OCI-LY7 (cell line): Measurements from ENCODE around the gene CRY1. TPM values are rescaled to one million over a fixed set of nuclear protein-coding genes. Genes with fewer than 3 reads are reported as not detected.

Experiments
- BruUV-seq: library from RNA; stranded (reverse); fragments of 400-500 nt; replicated peaks from 2 replicates; lab custom pipeline; 2021; lab: Mats Ljungman, UMichigan
- CTCF ChIA-PET: fragments of 300-600 bp; sonication (Branson Sonifier 250); formaldehyde crosslinking; loops from one replicate; lab custom pipeline; 2022; ENCODE audit warnings: antibody characterized with exemption; ENCODE audit not compliant: unreplicated experiment; lab: Charles Lee
- POLR2A ChIA-PET: fragments of 300-600 bp; sonication (Branson Sonifier 250); formaldehyde crosslinking; loops from one replicate; lab custom pipeline; 2022; ENCODE audit warnings: antibody characterized with exemption; lab: Charles Lee
- DNase-seq: peaks from one replicate; pipeline ENCODE4 v3.0.0-alpha.2; 2015; ENCODE audit warnings: low spot score
- H2AFZ ChIP-seq: fragments of 200-600 bp; sonication (generic), shearing (Covaris generic); 2 replicates; pipeline ENCODE4 v1.6.1; 2014; ENCODE audit warnings: mild to moderate bottlenecking, antibody characterized with exemption, low read length, moderate library complexity
- H3K27ac ChIP-seq: fragments of 200-600 bp; sonication (generic); 2 replicates; pipeline ENCODE4 v1.5.1; 2014; ENCODE audit warnings: mixed run types, low read depth, mild to moderate bottlenecking, moderate library complexity, low read length, inconsistent platforms; ENCODE audit not compliant: poor library complexity, severe bottlenecking
- H3K36me3 ChIP-seq: fragments of 200-600 bp; sonication (generic); 2 replicates; pipeline ENCODE4 v1.6.1; 2014; ENCODE audit warnings: mild to moderate bottlenecking, antibody characterized with exemption, low read length, moderate library complexity, mixed read lengths; ENCODE audit not compliant: insufficient read depth
- H3K4me1 ChIP-seq: fragments of 200-600 bp; sonication (generic); 2 replicates; pipeline ENCODE4 v1.5.1; 2014; ENCODE audit warnings: mild to moderate bottlenecking, low read length; ENCODE audit not compliant: insufficient read depth, poor library complexity, severe bottlenecking
- H3K4me2 ChIP-seq: fragments of 200-600 bp; sonication (generic); 2 replicates; pipeline ENCODE4 v1.6.1; 2014; ENCODE audit warnings: mild to moderate bottlenecking, low read length
- H3K4me3 ChIP-seq: fragments of 200-600 bp; sonication (generic); 2 replicates; pipeline ENCODE4 v1.5.1; 2014; ENCODE audit warnings: mild to moderate bottlenecking, low read depth, low read length; ENCODE audit not compliant: poor library complexity, severe bottlenecking
- H3K79me2 ChIP-seq: fragments of 200-600 bp; sonication (generic); 2 replicates; pipeline ENCODE4 v1.6.1; 2016; ENCODE audit warnings: low read depth, mild to moderate bottlenecking, low read length, moderate library complexity, mixed read lengths; ENCODE audit not compliant: insufficient read depth
- H3K9me2 ChIP-seq: fragments of 200-600 bp; sonication (generic); 2 replicates; pipeline ENCODE4 v1.6.1; 2016; ENCODE audit warnings: mild to moderate bottlenecking, low read length, mixed read lengths; ENCODE audit not compliant: insufficient read depth
- H3K9me3 ChIP-seq: fragments of 200-600 bp; sonication (generic); 2 replicates; pipeline ENCODE4 v1.6.1; 2014; ENCODE audit warnings: mild to moderate bottlenecking, mixed run types, low read length, mixed read lengths
- H4K20me1 ChIP-seq: fragments of 200-600 bp; sonication (generic); 2 replicates; pipeline ENCODE4 v1.6.1; 2014; ENCODE audit warnings: mild to moderate bottlenecking, antibody characterized with exemption, low read length, moderate library complexity, mixed read lengths; ENCODE audit not compliant: insufficient read depth
- EZH2phosphoT487 ChIP-seq: fragments of 200-600 bp; sonication (generic); IDR thresholded peaks from 2 replicates; pipeline ENCODE4 v1.6.1; 2018; ENCODE audit warnings: low read depth, borderline replicate concordance, mild to moderate bottlenecking, mixed run types, antibody characterized with exemption, low read length, moderate library complexity, mixed read lengths
- intact Hi-C: fragments of 100-400 bp; cut with micrococcal nuclease; formaldehyde crosslinking; loops from one replicate; pipeline ENCODE4 v1.10.0; 2022; ENCODE audit not compliant: unreplicated experiment
- total RNA-seq, 2 experiments: library from RNA; depleted of rRNA in 1 of 2; stranded (reverse); fragments of >200 nt in 1 of 2; shearing (Covaris generic) in 1 of 2; gene quantifications; 2 replicates each; pipeline ENCODE4 v1.2.3, GENCODE V29; 2014 to 2022
- TF ChIP-seq, protein P1 (sequence below): fragments of 200-600 bp; sonication (generic); conservative IDR thresholded peaks from 2 replicates; pipeline ENCODE4 v1.5.1; 2014; ENCODE audit warnings: mild to moderate bottlenecking, antibody characterized with exemption, low read length, moderate library complexity, mixed read lengths

The CRY1 gene
- total RNA-seq, 2 experiments from 2014 or later: not detected

DNA sequence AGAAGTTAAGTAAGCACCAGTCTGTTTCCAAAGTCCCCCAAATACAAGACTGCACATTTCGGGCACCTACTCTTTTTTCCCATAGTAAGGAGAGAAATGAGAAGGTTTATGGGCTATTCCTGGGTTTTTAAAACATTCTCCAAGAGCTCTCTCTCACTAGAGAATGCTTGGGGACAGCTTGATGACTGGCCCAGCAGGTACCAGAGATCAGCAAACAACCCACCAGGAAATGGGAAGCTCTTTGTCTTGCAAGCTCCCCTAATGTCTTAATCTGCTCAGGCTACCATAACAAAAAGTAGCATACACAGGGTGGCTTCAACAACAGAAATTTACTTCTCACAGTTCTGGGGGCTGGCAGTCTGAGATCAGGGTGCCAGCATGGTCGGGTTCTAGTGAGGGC, 41.8 kb upstream of the CRY1 start:
- POLR2A ChIA-PET: no interaction called here
- intact Hi-C loops: no loop called here

DNA sequence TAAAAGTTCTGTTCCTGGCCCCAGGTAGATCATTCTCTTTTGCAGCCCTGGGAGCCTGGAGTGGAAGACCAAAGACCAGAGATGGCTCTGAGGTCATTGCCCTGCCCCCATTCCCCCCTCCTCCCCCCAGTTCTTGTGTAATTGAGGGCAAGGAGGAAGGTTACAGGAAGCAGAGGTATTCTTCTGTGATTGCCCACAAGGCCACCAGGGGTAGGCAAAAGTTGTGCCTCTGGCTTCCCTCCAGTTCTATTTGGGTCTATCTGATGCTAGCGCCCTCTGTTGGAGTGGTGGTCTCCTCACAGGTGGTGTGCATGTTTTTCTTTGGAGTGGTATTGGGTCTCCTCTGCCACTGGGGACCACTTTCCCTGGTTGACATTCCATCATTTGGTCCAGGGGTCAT, 41.2 kb upstream of the CRY1 start:
- no peak overlapping the region for H3K4me2 ChIP-seq
- no peak overlapping the region for H2AFZ ChIP-seq
- no peaks in the 10 kb centered on the region for H3K79me2 ChIP-seq
- H3K9me2 ChIP-seq: no peaks in the 10 kb centered on the region
- ChIA-PET CTCF (no interaction called here), POLR2A (no interaction called here)
- no peaks in the 10 kb centered on the region for H3K4me1 ChIP-seq
- no peaks in the 10 kb centered on the region for H3K9me3 ChIP-seq
- intact Hi-C loops: no loop called here
- no peaks in the 10 kb centered on the region for H3K36me3 ChIP-seq
- no peak overlapping the region for H3K27ac ChIP-seq
- BruUV-seq: no TSS peak
- DNase-seq: peak; percentile 24
- TF ChIP-seq, protein P1, sequence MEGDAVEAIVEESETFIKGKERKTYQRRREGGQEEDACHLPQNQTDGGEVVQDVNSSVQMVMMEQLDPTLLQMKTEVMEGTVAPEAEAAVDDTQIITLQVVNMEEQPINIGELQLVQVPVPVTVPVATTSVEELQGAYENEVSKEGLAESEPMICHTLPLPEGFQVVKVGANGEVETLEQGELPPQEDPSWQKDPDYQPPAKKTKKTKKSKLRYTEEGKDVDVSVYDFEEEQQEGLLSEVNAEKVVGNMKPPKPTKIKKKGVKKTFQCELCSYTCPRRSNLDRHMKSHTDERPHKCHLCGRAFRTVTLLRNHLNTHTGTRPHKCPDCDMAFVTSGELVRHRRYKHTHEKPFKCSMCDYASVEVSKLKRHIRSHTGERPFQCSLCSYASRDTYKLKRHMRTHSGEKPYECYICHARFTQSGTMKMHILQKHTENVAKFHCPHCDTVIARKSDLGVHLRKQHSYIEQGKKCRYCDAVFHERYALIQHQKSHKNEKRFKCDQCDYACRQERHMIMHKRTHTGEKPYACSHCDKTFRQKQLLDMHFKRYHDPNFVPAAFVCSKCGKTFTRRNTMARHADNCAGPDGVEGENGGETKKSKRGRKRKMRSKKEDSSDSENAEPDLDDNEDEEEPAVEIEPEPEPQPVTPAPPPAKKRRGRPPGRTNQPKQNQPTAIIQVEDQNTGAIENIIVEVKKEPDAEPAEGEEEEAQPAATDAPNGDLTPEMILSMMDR: peak; percentile 69
- TF ChIP-seq EZH2phosphoT487: no peak
- H4K20me1 ChIP-seq: no peaks in the 10 kb centered on the region
- H3K4me3 ChIP-seq: no peak overlapping the region

More for the DNA sequence above, 41.8 kb upstream of the CRY1 start:
- BruUV-seq: no TSS peak
- DNase-seq: no peak
- H3K9me2 ChIP-seq: no peaks in the 10 kb centered on the region
- no peak for TF ChIP-seq EZH2phosphoT487
- TF ChIP-seq, protein P1: no peak
- no peaks in the 10 kb centered on the region for H3K36me3 ChIP-seq
- no peak overlapping the region for H3K4me3 ChIP-seq
- no peaks in the 10 kb centered on the region for H3K9me3 ChIP-seq
- H3K79me2 ChIP-seq: no peaks in the 10 kb centered on the region
- no peaks in the 10 kb centered on the region for H4K20me1 ChIP-seq
- CTCF ChIA-PET: no interaction called here
- H2AFZ ChIP-seq: no peak overlapping the region
- H3K27ac ChIP-seq: no peak overlapping the region
- no peaks in the 10 kb centered on the region for H3K4me1 ChIP-seq
- no peak overlapping the region for H3K4me2 ChIP-seq

GRCh38 chr12:107133462-107133861, 40.1 kb upstream of the CRY1 start:
- no peaks in the 10 kb centered on the region for H3K79me2 ChIP-seq
- BruUV-seq: no TSS peak
- DNase-seq: no peak
- no peaks in the 10 kb centered on the region for H3K4me1 ChIP-seq
- no peaks in the 10 kb centered on the region for H3K9me3 ChIP-seq
- H3K9me2 ChIP-seq: no peaks in the 10 kb centered on the region
- H4K20me1 ChIP-seq: no peaks in the 10 kb centered on the region
- no peaks in the 10 kb centered on the region for H3K36me3 ChIP-seq
- H3K4me3 ChIP-seq: no peak overlapping the region
- CTCF ChIA-PET: no interaction called here
- POLR2A ChIA-PET: no interaction called here
- no peak overlapping the region for H3K27ac ChIP-seq
- TF ChIP-seq, protein P1: no peak
- no peak for TF ChIP-seq EZH2phosphoT487
- H3K4me2 ChIP-seq: no peak overlapping the region
- intact Hi-C loops: no loop called here
- 0 out of 2 replicates have a peak overlapping the region, but pooled peaks have one; percentile 5 for H2AFZ ChIP-seq
